Thyroid gland (tissue), 4 donors: ENCODE data around the gene FAM200A. TPM values are rescaled to one million over a fixed set of nuclear protein-coding genes. Genes with fewer than 3 reads are reported as not detected.

Source experiments
- DNase-seq, 2 donors: peaks; one replicate each; pipeline ENCODE4 v3.0.0-alpha.2; 2019
- H3K27ac ChIP-seq, 3 donors: fragments of 200-600 bp; sonication (generic); 1 replicate in 2 of 3; 2 replicates in 1 of 3; pipeline ENCODE4 v1.5.1; 2016 to 2019; ENCODE audit warnings: mild to moderate bottlenecking in 1 of 3, moderate library complexity in 1 of 3
- H3K27me3 ChIP-seq: fragments of 200-600 bp; sonication (generic); one replicate; pipeline ENCODE4 v1.5.1; 2019
- H3K36me3 ChIP-seq, 2 donors: fragments of 200-600 bp; sonication (generic); one replicate each; pipeline ENCODE4 v1.5.1; 2016 to 2019
- H3K4me1 ChIP-seq, 2 donors: fragments of 200-600 bp; sonication (generic); one replicate each; pipeline ENCODE4 v1.5.1; 2017 to 2019
- H3K4me3 ChIP-seq, 3 donors: fragments of 200-600 bp; sonication (generic); replicated peaks in 1 of 3; 1 replicate in 2 of 3; 2 replicates in 1 of 3; pipeline ENCODE4 v1.5.1; 2016; ENCODE audit warnings: mild to moderate bottlenecking in 1 of 3
- H3K9me3 ChIP-seq: fragments of 200-600 bp; sonication (generic); one replicate; pipeline ENCODE4 v1.5.1; 2017
- POLR2A ChIP-seq, 2 donors: fragments of 450-650 bp; IDR thresholded peaks; one replicate each; pipeline ENCODE4 v1.6.1; 2017; ENCODE audit warnings: antibody characterized with exemption in 2 of 2, mild to moderate bottlenecking in 2 of 2, moderate library complexity in 1 of 2
- WGBS, 2 donors: methylation state at CpG; one replicate each; pipeline ENCODE4 v1.1.5; 2017; 5-methylcytosine and 5-hydroxymethylcytosine counted together
- intact Hi-C: fragments of 100-400 bp; cut with DNase I; formaldehyde crosslinking; loops from one replicate; pipeline ENCODE4 v1.15.1; 2023
- total RNA-seq, 4 donors: library from RNA; depleted of rRNA; stranded (reverse); fragments of >200 nt; gene quantifications; one replicate each; pipeline ENCODE4 v1.2.3, GENCODE V29; 2016
- TF ChIP-seq, protein P1 (sequence below), 6 experiments: fragments of 200-600 bp in 3 of 6; fragments of 450-650 bp in 3 of 6; sonication (generic) in 3 of 6; IDR thresholded peaks; one replicate each; pipeline ENCODE4 v1.5.1; 2016 to 2019; ENCODE audit warnings: antibody characterized with exemption in 6 of 6, mild to moderate bottlenecking in 2 of 6, inconsistent platforms in 1 of 6, moderate library complexity in 1 of 6

The FAM200A gene
- total RNA-seq, 4 donors from 2014 or later = 4.4 to 10.6 (median 7.4) TPM

DNA sequence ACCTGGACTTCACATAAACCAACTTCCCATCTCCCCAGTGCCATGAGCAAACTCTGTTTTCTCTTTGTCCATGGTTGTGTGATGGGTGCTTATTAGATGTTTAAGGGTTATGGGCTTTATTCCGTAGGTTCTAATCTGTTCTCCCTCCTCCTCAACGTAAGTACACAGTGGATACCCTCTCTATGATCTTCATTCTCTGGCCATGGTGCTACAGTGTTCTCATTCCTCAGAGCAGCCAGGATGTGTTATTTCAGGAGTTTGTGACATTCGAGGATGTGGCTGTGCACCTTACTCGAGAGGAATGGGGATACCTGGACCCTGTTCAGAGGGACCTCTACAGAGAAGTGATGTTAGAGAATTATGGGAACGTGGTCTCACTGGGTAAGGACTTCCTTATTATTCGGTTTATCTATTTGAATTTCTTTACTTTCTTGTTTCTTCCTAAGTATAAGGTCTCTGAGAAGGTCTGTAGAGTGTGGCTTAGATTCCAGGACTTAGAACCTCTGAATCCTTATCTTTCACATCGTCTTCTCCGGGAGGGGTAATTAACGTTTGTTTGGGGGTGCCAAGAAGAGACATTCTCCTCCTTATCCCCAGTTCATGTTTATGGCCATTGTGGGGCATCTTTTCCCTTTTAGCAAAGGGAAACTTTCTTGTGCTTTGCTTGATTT, 10.3 kb upstream of the FAM200A start:
- Histone ChIP-seq H3K4me3 (no peak overlapping the region), H3K4me1 (peaks cover 6 to 14% of the 10 kb centered on the region in 2 donors), H3K9me3 (no peaks in the 10 kb centered on the region), H3K27me3 (no peaks in the 10 kb centered on the region), H3K27ac (no peak overlapping the region), H3K36me3 (peaks cover 44 to 55% of the 10 kb centered on the region in 2 donors)
- intact Hi-C loops = no loop called here
- WGBS, 2 donors = 91 to 92% methylated on average over 9 of the region's 9 CpGs
- TF ChIP-seq, protein P1, sequence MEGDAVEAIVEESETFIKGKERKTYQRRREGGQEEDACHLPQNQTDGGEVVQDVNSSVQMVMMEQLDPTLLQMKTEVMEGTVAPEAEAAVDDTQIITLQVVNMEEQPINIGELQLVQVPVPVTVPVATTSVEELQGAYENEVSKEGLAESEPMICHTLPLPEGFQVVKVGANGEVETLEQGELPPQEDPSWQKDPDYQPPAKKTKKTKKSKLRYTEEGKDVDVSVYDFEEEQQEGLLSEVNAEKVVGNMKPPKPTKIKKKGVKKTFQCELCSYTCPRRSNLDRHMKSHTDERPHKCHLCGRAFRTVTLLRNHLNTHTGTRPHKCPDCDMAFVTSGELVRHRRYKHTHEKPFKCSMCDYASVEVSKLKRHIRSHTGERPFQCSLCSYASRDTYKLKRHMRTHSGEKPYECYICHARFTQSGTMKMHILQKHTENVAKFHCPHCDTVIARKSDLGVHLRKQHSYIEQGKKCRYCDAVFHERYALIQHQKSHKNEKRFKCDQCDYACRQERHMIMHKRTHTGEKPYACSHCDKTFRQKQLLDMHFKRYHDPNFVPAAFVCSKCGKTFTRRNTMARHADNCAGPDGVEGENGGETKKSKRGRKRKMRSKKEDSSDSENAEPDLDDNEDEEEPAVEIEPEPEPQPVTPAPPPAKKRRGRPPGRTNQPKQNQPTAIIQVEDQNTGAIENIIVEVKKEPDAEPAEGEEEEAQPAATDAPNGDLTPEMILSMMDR (IDR thresholded peaks at IDR 0.05) = no peak
- no peak for TF ChIP-seq POLR2A (IDR thresholded peaks at IDR 0.05)
- DNase-seq = no peak

- H3K27ac ChIP-seq = no peak overlapping the region
- no peak overlapping the region for H3K4me3 ChIP-seq
- intact Hi-C loops = no loop called here
- peaks cover 44 to 54% of the 10 kb centered on the region in 2 donors for H3K36me3 ChIP-seq
- H3K9me3 ChIP-seq = no peaks in the 10 kb centered on the region
- no peaks in the 10 kb centered on the region for H3K27me3 ChIP-seq
- no peak for DNase-seq
- WGBS, 2 donors = 93 to 96% methylated on average over 2 of the region's 2 CpGs
- no peak for TF ChIP-seq POLR2A (IDR thresholded peaks at IDR 0.05)
- TF ChIP-seq, protein P1 (IDR thresholded peaks at IDR 0.05) = no peak
- H3K4me1 ChIP-seq = peaks cover 11 to 19% of the 10 kb centered on the region in 2 donors
These were observed 9.8 kb upstream of the FAM200A start for GRCh38 chr7:99561737-99562051.

- DNase-seq = no peak
- Histone ChIP-seq H3K4me1 (peaks cover 14 to 21% of the 10 kb centered on the region in 2 donors), H3K9me3 (no peaks in the 10 kb centered on the region), H3K36me3 (peaks cover 47 to 48% of the 10 kb centered on the region in 2 donors), H3K27me3 (no peaks in the 10 kb centered on the region), H3K4me3 (no peak overlapping the region), H3K27ac (no peak overlapping the region)
- WGBS, 2 donors = 93% methylated on average over 7 of the region's 7 CpGs
- TF ChIP-seq, protein P1 (IDR thresholded peaks at IDR 0.05) = no peak
- no peak for TF ChIP-seq POLR2A (IDR thresholded peaks at IDR 0.05)
- intact Hi-C loops = no loop called here
These were observed 9.2 kb upstream of the FAM200A start for GRCh38 chr7:99560834-99561736.

DNA sequence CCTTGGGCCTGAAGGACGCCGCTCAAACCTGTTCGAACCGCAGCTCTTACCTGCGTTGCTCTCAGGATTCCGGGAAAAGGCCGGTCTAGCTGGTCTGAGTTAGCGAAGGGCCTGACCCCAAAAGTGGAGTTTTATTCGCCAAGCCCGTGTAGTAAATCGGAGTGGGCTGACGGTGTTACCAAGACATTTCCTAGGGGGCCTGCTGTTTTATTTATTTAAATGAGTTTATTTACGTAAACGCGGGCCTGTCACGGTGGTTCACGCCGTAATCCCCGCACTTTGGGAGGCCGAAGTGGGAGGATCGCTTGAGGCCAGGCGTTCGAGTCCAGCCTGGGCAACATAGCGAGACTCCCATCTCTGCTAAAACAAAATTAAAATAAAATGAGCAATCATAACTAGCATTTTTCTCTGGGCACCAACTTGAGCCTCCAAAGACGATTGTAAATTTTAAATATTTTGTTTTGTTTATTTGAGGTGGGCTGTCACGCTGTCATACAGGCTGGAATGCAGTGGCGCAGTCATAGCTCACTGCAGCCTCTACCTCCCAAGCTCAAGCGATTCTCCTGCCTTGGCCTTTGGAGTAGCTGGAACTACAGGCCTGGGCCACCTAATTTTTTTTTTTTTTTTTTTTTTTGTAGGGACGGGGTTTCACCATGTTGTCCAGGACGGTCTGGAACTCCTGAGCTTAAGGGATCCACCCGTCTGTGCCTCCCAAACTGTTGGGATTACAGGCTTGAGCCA, 7.4 kb upstream of the FAM200A start:
- Histone ChIP-seq H3K27me3 (no peaks in the 10 kb centered on the region), H3K4me3 (peak overlapping the region; percentile 77 to 94 (median 81)), H3K27ac (peak overlapping the region; percentile 92 to 96 (median 92)), H3K4me1 (peaks cover 14 to 21% of the 10 kb centered on the region in 2 donors), H3K36me3 (peaks cover 39 to 40% of the 10 kb centered on the region in 2 donors), H3K9me3 (no peaks in the 10 kb centered on the region)
- DNase-seq = no peak
- WGBS, 2 donors = 31 to 40% methylated on average over 23 to 31 of the region's 31 CpGs
- intact Hi-C loops = loop anchor here (10.0 kb wide), 1 partner anchor 55 kb away; the partner anchor contains the start of gene ZSCAN25
- TF ChIP-seq, protein P1 (IDR thresholded peaks at IDR 0.05) = no peak
- no peak for TF ChIP-seq POLR2A (IDR thresholded peaks at IDR 0.05)
